Sigmoid colon (tissue), 7 donors: ENCODE measurements around the gene SMAD1. TPM values are rescaled to one million over a fixed set of nuclear protein-coding genes. Genes with fewer than 3 reads are reported as not detected.

ENCODE experiments used
- DNase-seq: peaks from one replicate; pipeline ENCODE4 v3.0.0-alpha.2; 2019
- H3K27ac ChIP-seq, 4 donors: fragments of 200-600 bp; sonication (generic); one replicate each; pipeline ENCODE4 v1.5.1; 2016 to 2019; ENCODE audit warnings: mild to moderate bottlenecking in 1 of 4
- H3K27me3 ChIP-seq, 3 donors: fragments of 200-600 bp; sonication (generic); one replicate each; pipeline ENCODE4 v1.5.1; 2019; ENCODE audit warnings: mild to moderate bottlenecking in 1 of 3
- H3K36me3 ChIP-seq, 4 donors: fragments of 200-600 bp; sonication (generic); one replicate each; pipeline ENCODE4 v1.5.1; 2016 to 2019
- H3K4me1 ChIP-seq, 4 donors: fragments of 200-600 bp; sonication (generic); one replicate each; pipeline ENCODE4 v1.5.1; 2017 to 2019
- H3K4me3 ChIP-seq, 4 donors: fragments of 200-600 bp; sonication (generic); one replicate each; pipeline ENCODE4 v1.5.1; 2017 to 2019; ENCODE audit warnings: mild to moderate bottlenecking in 2 of 4, moderate library complexity in 1 of 4
- H3K9me3 ChIP-seq, 4 donors: fragments of 200-600 bp in 3 of 4; sonication (generic) in 3 of 4; one replicate each; pipeline versions ENCODE4 v1.5.1 to v1.6.1; 2013 to 2019
- CTCF ChIP-seq, 4 experiments: fragments of 450-650 bp in 3 of 4; fragments of 200-600 bp in 1 of 4; IDR thresholded peaks; one replicate each; pipeline ENCODE4 v1.5.1; 2016 to 2019; ENCODE audit warnings: antibody characterized with exemption in 4 of 4, mild to moderate bottlenecking in 3 of 4, moderate library complexity in 2 of 4
- EP300 ChIP-seq, 4 donors: sonication (generic); formaldehyde crosslinking; IDR thresholded peaks; one replicate each; pipeline ENCODE4 v1.6.1; 2017; ENCODE audit warnings: antibody characterized with exemption in 4 of 4
- POLR2A ChIP-seq, 2 donors: fragments of 450-650 bp; IDR thresholded peaks; one replicate each; pipeline ENCODE4 v1.6.1; 2016; ENCODE audit warnings: antibody characterized with exemption in 2 of 2, mild to moderate bottlenecking in 2 of 2, moderate library complexity in 2 of 2
- POLR2AphosphoS5 ChIP-seq, 4 donors: sonication (generic); formaldehyde crosslinking; IDR thresholded peaks; one replicate each; pipeline ENCODE4 v1.6.1; 2017; ENCODE audit warnings: antibody characterized with exemption in 4 of 4
- WGBS, 2 donors: extraction: QIAGEN DNeasy Blood & Tissue Kit; methylation state at CpG; one replicate each; pipeline ENCODE4 v1.1.7; 2013; 5-methylcytosine and 5-hydroxymethylcytosine counted together
- intact Hi-C: fragments of 100-400 bp; cut with DNase I; formaldehyde crosslinking; loops from one replicate; pipeline ENCODE4 v1.15.1; 2023
- polyA plus RNA-seq, 3 donors: library from polyadenylated mRNA; stranded (reverse); fragments of 200-250 nt; gene quantifications; one replicate each; pipeline ENCODE4 v1.2.3, GENCODE V29; 2013
- total RNA-seq, 4 donors: library from RNA; depleted of rRNA; stranded (reverse); fragments of >200 nt; gene quantifications; one replicate each; pipeline ENCODE4 v1.1.0, GENCODE V29; 2016
- donor health status: healthy with polysubstance abuse.
- donor health status: Bipolar disorder and iron deficiency.
- donor health status: healthy.

SMAD1 gene
- total and polyA plus RNA-seq, 7 donors: 13.8 to 45.7 (median 25.8) TPM

DNA sequence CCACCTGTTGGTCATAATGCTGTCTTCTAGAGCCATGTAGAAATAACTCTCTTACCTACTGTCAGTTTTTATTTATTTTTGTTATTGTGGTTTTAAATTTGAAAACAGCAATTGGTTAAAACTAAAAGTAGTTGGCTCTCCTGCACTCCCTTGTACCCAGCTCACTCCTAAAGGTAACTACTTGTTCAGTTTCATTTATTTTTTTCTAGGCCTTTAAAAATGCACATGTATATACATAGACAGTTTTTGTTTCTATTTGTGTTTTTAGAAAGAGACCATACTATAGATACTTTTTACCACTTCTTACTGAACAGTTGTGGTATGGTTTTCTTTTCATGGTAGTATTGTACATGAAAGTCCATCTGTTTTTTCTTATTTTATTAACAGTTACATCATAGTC is 16.8 kb downstream of the SMAD1 start:
- Histone ChIP-seq H3K4me1 (peaks cover 0 to 40% (median 25%) of the 10 kb centered on the region in 4 donors), H3K36me3 (no peaks in the 10 kb centered on the region), H3K27ac (no peak overlapping the region), H3K9me3 (no peaks in the 10 kb centered on the region), H3K27me3 (no peaks in the 10 kb centered on the region), H3K4me3 (no peak overlapping the region)
- TF ChIP-seq CTCF (IDR thresholded peaks at IDR 0.05) (no peak), EP300 (IDR thresholded peaks at IDR 0.05) (no peak), POLR2A (IDR thresholded peaks at IDR 0.05) (no peak), POLR2AphosphoS5 (IDR thresholded peaks at IDR 0.05) (no peak)
- intact Hi-C loops: no loop called here
- no peak for DNase-seq

- Histone ChIP-seq H3K4me3 (no peak overlapping the region), H3K4me1 (peaks cover 0 to 57% (median 30%) of the 10 kb centered on the region in 4 donors), H3K27me3 (no peaks in the 10 kb centered on the region), H3K9me3 (no peaks in the 10 kb centered on the region), H3K36me3 (no peaks in the 10 kb centered on the region), H3K27ac (no peak overlapping the region)
- TF ChIP-seq POLR2A (IDR thresholded peaks at IDR 0.05): no peak
- no peak for TF ChIP-seq CTCF (IDR thresholded peaks at IDR 0.05)
- TF ChIP-seq POLR2AphosphoS5 (IDR thresholded peaks at IDR 0.05): peak in 2 of 4 donors; percentile 10 to 28
- no peak for TF ChIP-seq EP300 (IDR thresholded peaks at IDR 0.05)
- no peak for DNase-seq
- intact Hi-C loops: no loop called here
- WGBS, 2 donors: 51 to 52% methylated on average over 3 of the region's 3 CpGs
These were observed 19.5 kb downstream of the SMAD1 start for GRCh38 chr4:145501051-145501660.

DNA sequence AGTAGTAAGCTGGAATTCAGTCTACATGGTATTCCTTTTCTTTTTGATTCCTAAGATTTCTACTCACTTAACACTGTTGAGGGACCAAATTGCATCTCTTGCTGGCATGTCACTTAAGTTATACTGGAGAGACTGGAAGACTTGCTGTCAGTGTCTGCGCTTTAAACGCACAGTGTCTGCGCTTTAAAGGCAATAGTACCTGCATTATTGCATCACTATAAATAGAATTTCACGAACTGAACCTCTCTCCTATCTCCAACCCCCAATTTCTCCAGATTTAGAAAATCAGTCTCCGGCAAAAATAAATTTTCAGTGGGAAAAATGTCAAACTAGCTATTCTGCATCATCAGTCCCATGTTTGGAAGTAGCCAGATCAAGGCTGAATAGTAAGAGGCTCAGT is 21.2 kb downstream of the SMAD1 start:
- Histone ChIP-seq H3K36me3 (no peaks in the 10 kb centered on the region), H3K27ac (peak overlapping the region in 2 of 4 donors; percentile 3 to 8), H3K4me1 (peaks cover 0 to 64% (median 36%) of the 10 kb centered on the region in 4 donors), H3K9me3 (no peaks in the 10 kb centered on the region), H3K27me3 (no peaks in the 10 kb centered on the region), H3K4me3 (no peak overlapping the region)
- intact Hi-C loops: no loop called here
- TF ChIP-seq POLR2A (IDR thresholded peaks at IDR 0.05) (no peak), POLR2AphosphoS5 (IDR thresholded peaks at IDR 0.05) (no peak), EP300 (IDR thresholded peaks at IDR 0.05) (no peak), CTCF (IDR thresholded peaks at IDR 0.05) (no peak)
- no peak for DNase-seq
- WGBS, 2 donors: 91 to 93% methylated on average over 5 of the region's 5 CpGs

DNA sequence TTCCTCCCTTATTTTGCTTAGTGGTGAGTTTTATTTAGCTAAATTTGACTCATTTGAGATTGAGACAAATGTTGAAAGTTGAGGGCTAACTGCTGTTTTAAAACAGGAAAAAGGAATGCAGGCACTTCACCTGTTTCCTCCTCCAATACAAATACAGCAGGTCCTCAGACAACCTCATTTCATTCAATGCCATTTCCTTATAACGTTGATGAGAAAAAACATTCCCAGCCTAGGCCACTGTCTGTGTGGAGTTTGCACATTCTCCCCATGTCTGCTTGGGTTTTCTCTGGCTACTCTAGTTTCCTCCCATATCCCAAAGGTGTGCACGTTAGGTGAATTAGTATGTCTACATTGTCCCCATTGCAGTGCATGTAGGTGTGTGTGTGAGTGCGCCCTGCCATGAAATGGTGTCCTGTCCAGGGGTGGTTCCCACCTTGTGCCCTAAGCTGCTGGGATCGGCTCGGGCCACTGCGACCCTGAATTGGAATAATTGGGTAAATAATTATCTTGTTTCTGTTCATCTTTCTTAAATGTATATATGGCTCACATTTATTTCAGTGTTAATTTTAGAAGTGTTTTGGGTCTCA is 21.9 kb downstream of the SMAD1 start:
- intact Hi-C loops: no loop called here
- Histone ChIP-seq H3K27ac (peak overlapping the region in 2 of 4 donors; percentile 3 to 8), H3K4me1 (peaks cover 0 to 63% (median 33%) of the 10 kb centered on the region in 4 donors), H3K36me3 (no peaks in the 10 kb centered on the region), H3K9me3 (no peaks in the 10 kb centered on the region), H3K4me3 (no peak overlapping the region), H3K27me3 (no peaks in the 10 kb centered on the region)
- no peak for TF ChIP-seq POLR2A (IDR thresholded peaks at IDR 0.05)
- no peak for DNase-seq
- WGBS, 2 donors: 44 to 71% methylated on average over 6 of the region's 6 CpGs

GRCh38 chr4:145505995-145506394 is 24.3 kb downstream of the SMAD1 start:
- H3K4me3 ChIP-seq: no peak overlapping the region
- no peaks in the 10 kb centered on the region for H3K27me3 ChIP-seq
- no peak for DNase-seq
- no peak overlapping the region for H3K27ac ChIP-seq
- no peaks in the 10 kb centered on the region for H3K9me3 ChIP-seq
- TF ChIP-seq EP300 (IDR thresholded peaks at IDR 0.05): no peak
- TF ChIP-seq CTCF (IDR thresholded peaks at IDR 0.05): no peak
- no peak for TF ChIP-seq POLR2AphosphoS5 (IDR thresholded peaks at IDR 0.05)
- no peak for TF ChIP-seq POLR2A (IDR thresholded peaks at IDR 0.05)
- H3K36me3 ChIP-seq: no peaks in the 10 kb centered on the region
- peaks cover 0 to 56% (median 31%) of the 10 kb centered on the region in 4 donors for H3K4me1 ChIP-seq
- 81 to 93% methylated on average over 3 of the region's 3 CpGs for WGBS, 2 donors
- intact Hi-C loops: no loop called here
